ENCODE data around the gene CNNM1. TPM values are rescaled to one million over a fixed set of nuclear protein-coding genes. Genes with fewer than 3 reads are reported as not detected.
A peak's percentile ranks its signal among the peaks of the same experiment; 100 is the strongest.

CNNM1 gene
- total RNA-seq (under 1 TPM; 0.11 to 0.16 TPM), polyA plus RNA-seq (not detected)

DNA sequence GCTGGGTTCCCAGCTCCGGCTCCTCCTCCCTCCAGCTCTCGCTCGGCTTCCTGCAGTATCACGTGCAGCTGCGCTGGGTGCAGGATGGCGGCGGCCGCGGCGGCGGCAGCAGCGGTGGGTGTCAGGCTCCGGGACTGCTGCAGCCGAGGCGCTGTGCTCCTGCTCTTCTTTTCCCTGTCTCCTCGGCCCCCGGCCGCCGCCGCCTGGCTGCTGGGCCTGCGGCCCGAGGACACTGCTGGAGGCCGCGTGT, at the start of gene CNNM1:
Gene CNNM1, plus strand, starts transcription at position 53 of the 250 bp plus-strand sequence. Its CDS starts 32 bp downstream, at position 85.
- H3K36me3 ChIP-seq (ENCODE audit: insufficient read depth, low read length): no peaks in the 10 kb centered on the region
- no peaks in the 10 kb centered on the region for H3K4me1 ChIP-seq (ENCODE audit: insufficient read depth, low read length)
- no peak for DNase-seq
- Mint-ChIP-seq H3K4me3 (peak within 1 kb of the TSS in 6 of 7 donors; percentile 27 to 66 (median 46)), H3K36me3 (no peaks in the 10 kb centered on the region), H3K9me3 (peaks cover 0 to 3% (median 0%) of the 10 kb centered on the region in 5 donors), H3K4me1 (peaks cover 9 to 15% (median 10%) of the 10 kb centered on the region in 3 donors), H3K27me3 (peaks cover 25 to 62% of the 10 kb centered on the region in 2 donors), H3K27ac (no peak within 1 kb of the TSS)
- ChIA-PET POLR2A (no interaction called here), CTCF (interaction anchor here (1.0 kb wide), 1 partner anchor 9 kb away, joined by 3 read pairs; no protein-coding TSS in a partner anchor)
- no peaks in the 10 kb centered on the region for H3K9me3 ChIP-seq (ENCODE audit: low read length)
- no peak within 1 kb of the TSS for H3K4me3 ChIP-seq (ENCODE audit: low read length)
- H3K27ac ChIP-seq (ENCODE audit: low read depth, low read length): no peak within 1 kb of the TSS
- no peaks in the 10 kb centered on the region for H3K27me3 ChIP-seq (ENCODE audit: insufficient read depth, low read length, poor library complexity, severe bottlenecking)

DNA sequence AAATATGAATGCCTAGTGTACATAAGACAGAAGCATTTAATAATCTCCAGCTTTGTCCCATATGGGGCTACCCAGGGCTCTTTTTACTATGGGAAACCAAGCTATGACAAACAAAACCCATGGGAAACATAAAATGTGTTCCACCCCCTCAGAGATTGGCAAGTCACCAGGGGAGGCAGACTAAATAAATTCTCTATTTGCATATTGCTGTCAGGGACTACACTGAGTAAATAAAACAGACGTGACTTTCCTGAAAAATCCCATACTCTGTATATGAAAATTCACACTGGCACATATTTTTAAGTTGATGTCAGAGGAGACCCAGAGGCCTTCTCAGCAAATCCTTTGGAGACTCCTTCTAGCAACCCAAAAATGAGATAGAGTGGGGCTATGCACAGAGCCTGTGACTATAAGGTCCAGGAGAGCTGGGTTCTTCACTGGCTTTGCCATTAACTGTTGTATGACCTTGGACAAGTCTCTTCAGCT, 49.5 kb upstream of the CNNM1 start:
- H3K9me3 Mint-ChIP-seq: peaks cover 13 to 17% (median 15%) of the 10 kb centered on the region in 5 donors
- no peak overlapping the region for H3K4me3 Mint-ChIP-seq
- no peaks in the 10 kb centered on the region for H3K9me3 ChIP-seq (ENCODE audit: low read length)
- ChIA-PET POLR2A (no interaction called here), CTCF (no interaction called here)
- H3K4me3 ChIP-seq (ENCODE audit: low read length): no peak overlapping the region
- peaks cover 0 to 3% (median 0%) of the 10 kb centered on the region in 3 donors for H3K36me3 Mint-ChIP-seq
- no peak for DNase-seq
- no peaks in the 10 kb centered on the region for H3K4me1 ChIP-seq (ENCODE audit: insufficient read depth, low read length)
- no peaks in the 10 kb centered on the region for H3K36me3 ChIP-seq (ENCODE audit: insufficient read depth, low read length)
- H3K27ac ChIP-seq (ENCODE audit: low read depth, low read length): no peak overlapping the region
- H3K27me3 ChIP-seq (ENCODE audit: insufficient read depth, low read length, poor library complexity, severe bottlenecking): no peaks in the 10 kb centered on the region
- H3K4me1 Mint-ChIP-seq: no peaks in the 10 kb centered on the region
- no peak overlapping the region for H3K27ac Mint-ChIP-seq
- peaks cover 10 to 33% of the 10 kb centered on the region in 2 donors for H3K27me3 Mint-ChIP-seq

DNA sequence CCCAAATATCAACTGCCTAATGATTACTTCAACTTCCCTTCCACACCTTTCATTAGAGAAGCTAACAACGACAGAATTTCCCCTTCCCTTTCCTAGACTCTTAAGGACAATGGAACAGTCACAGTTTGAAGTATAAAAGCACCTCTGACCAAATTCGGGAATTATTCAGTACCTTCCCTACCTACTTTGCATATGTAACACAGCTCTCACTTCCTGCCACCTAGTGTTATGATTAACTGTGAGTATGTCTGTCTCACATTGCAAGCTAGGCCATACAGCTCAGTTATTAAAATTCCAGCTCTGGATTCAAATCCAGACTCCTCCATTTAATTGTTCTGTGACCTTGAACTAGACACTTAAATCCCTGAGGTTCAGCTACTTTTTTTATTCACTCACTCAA, 48.7 kb upstream of the CNNM1 start:
- no peaks in the 10 kb centered on the region for H3K4me1 Mint-ChIP-seq
- H3K27ac ChIP-seq (ENCODE audit: low read depth, low read length): no peak overlapping the region
- no peaks in the 10 kb centered on the region for H3K36me3 ChIP-seq (ENCODE audit: insufficient read depth, low read length)
- H3K27me3 ChIP-seq (ENCODE audit: insufficient read depth, low read length, poor library complexity, severe bottlenecking): no peaks in the 10 kb centered on the region
- no peak overlapping the region for H3K27ac Mint-ChIP-seq
- H3K27me3 Mint-ChIP-seq: peaks cover 9 to 33% of the 10 kb centered on the region in 2 donors
- ChIA-PET POLR2A (no interaction called here), CTCF (no interaction called here)
- H3K36me3 Mint-ChIP-seq: peaks cover 0 to 3% (median 0%) of the 10 kb centered on the region in 3 donors
- H3K4me1 ChIP-seq (ENCODE audit: insufficient read depth, low read length): no peaks in the 10 kb centered on the region
- no peak for DNase-seq
- no peak overlapping the region for H3K4me3 Mint-ChIP-seq
- H3K9me3 Mint-ChIP-seq: peaks cover 13 to 17% (median 15%) of the 10 kb centered on the region in 5 donors
- H3K4me3 ChIP-seq (ENCODE audit: low read length): no peak overlapping the region
- H3K9me3 ChIP-seq (ENCODE audit: low read length): no peaks in the 10 kb centered on the region

DNA sequence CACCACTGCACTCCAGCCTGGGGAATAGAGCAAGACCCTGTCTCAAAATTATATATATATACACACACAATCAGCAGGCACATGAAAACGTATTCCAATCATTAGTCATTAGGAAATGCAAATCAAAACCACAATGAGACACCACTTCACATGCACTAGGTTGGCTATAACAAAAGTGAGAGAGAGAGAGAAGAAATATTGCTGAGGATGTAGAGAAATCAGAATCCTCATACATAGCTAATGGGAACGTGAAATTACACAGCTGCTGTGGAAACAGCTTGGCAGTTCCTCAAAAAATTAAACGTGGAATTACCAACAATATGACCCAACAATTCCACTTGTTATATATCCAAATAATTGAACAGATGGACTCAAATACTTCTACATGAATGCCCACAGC, 43.3 kb upstream of the CNNM1 start:
- ChIA-PET CTCF (no interaction called here), POLR2A (no interaction called here)
- H3K4me3 Mint-ChIP-seq: no peak overlapping the region

DNA sequence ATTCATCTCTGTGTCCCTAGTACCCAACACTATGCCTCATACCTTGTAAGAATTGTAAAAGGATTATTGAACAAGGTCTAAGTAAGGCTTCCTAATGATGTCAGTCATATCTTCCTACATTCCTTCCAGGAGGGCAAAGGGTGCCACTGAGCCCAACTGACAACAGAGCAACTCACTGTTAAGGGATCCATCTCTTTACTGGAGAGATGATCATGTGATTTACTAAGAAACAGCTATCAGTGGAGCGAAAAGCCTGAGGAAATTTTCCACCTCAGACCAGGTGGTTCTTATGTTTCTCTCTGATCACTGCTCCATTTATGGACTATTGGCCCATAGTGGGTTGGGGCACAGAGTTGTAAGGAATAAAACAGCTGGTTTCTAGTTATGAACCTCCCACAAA, 38.9 kb upstream of the CNNM1 start:
- no peaks in the 10 kb centered on the region for H3K27me3 ChIP-seq (ENCODE audit: insufficient read depth, low read length, poor library complexity, severe bottlenecking)
- Mint-ChIP-seq H3K9me3 (no peaks in the 10 kb centered on the region), H3K27ac (no peak overlapping the region), H3K4me3 (no peak overlapping the region), H3K36me3 (no peaks in the 10 kb centered on the region), H3K27me3 (peaks cover 0 to 2% of the 10 kb centered on the region in 2 donors), H3K4me1 (no peaks in the 10 kb centered on the region)
- no peaks in the 10 kb centered on the region for H3K4me1 ChIP-seq (ENCODE audit: insufficient read depth, low read length)
- H3K4me3 ChIP-seq (ENCODE audit: low read length): no peak overlapping the region
- no peak overlapping the region for H3K27ac ChIP-seq (ENCODE audit: low read depth, low read length)
- no peaks in the 10 kb centered on the region for H3K9me3 ChIP-seq (ENCODE audit: low read length)
- POLR2A ChIA-PET: no interaction called here
- no peak for DNase-seq
- CTCF ChIA-PET: no interaction called here
- H3K36me3 ChIP-seq (ENCODE audit: insufficient read depth, low read length): no peaks in the 10 kb centered on the region

More for the DNA sequence above, 43.3 kb upstream of the CNNM1 start:
- H3K27ac Mint-ChIP-seq: no peak overlapping the region
- H3K9me3 ChIP-seq (ENCODE audit: low read length): no peaks in the 10 kb centered on the region
- peaks cover 0 to 3% (median 0%) of the 10 kb centered on the region in 3 donors for H3K36me3 Mint-ChIP-seq
- peaks cover 0 to 6% of the 10 kb centered on the region in 2 donors for H3K27me3 Mint-ChIP-seq
- H3K4me1 ChIP-seq (ENCODE audit: insufficient read depth, low read length): no peaks in the 10 kb centered on the region
- no peaks in the 10 kb centered on the region for H3K4me1 Mint-ChIP-seq
- no peak for DNase-seq
- H3K36me3 ChIP-seq (ENCODE audit: insufficient read depth, low read length): no peaks in the 10 kb centered on the region
- H3K27me3 ChIP-seq (ENCODE audit: insufficient read depth, low read length, poor library complexity, severe bottlenecking): no peaks in the 10 kb centered on the region
- no peak overlapping the region for H3K27ac ChIP-seq (ENCODE audit: low read depth, low read length)
- H3K9me3 Mint-ChIP-seq: peaks cover 13 to 17% (median 15%) of the 10 kb centered on the region in 5 donors
- no peak overlapping the region for H3K4me3 ChIP-seq (ENCODE audit: low read length)

DNA sequence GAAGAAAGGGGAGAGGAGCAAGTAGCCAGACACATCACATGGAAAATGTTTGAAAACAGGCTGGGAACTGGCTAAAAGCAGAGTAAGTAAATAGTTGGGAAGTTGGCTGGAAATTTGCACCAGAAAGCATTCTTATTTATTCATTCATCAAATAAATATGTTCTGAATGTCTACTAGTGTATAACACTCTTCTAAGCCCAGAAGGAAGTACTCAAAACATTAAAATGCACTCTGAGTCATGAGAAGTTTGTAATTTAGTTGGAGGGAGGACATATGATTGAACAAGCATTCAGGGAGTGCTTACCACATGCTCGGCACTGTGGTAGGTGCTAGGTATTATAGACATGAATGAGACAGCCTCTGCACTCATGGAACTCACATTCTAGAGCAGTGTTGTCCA, 37.0 kb upstream of the CNNM1 start:
- no peak overlapping the region for H3K27ac Mint-ChIP-seq

DNA sequence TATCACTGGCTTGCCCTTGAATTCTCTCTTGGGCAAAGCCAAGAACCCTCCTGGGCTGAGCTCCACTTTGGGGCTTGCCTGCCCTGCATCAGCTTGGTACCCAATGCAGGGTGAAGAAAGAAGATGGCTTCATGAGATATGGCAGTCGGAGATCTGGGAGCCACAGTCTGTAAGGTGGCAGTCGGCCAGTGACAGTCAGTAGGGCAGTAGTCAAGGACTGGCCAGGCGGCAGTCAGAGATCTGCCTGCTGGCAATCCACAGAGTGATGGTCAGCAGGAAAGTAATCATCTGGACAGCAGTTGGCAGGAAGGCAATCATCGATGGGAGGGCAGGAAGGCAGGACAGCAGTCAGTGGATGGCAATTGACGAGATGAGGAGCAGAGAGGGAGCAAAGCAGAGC, 32.6 kb upstream of the CNNM1 start:
- no peak overlapping the region for H3K27ac ChIP-seq (ENCODE audit: low read depth, low read length)
- Mint-ChIP-seq H3K27ac (no peak overlapping the region), H3K27me3 (peaks cover 2 to 13% of the 10 kb centered on the region in 2 donors), H3K4me3 (no peak overlapping the region), H3K36me3 (no peaks in the 10 kb centered on the region), H3K4me1 (no peaks in the 10 kb centered on the region), H3K9me3 (no peaks in the 10 kb centered on the region)
- no peak for DNase-seq
- H3K4me1 ChIP-seq (ENCODE audit: insufficient read depth, low read length): no peaks in the 10 kb centered on the region
- H3K4me3 ChIP-seq (ENCODE audit: low read length): no peak overlapping the region
- no peaks in the 10 kb centered on the region for H3K9me3 ChIP-seq (ENCODE audit: low read length)
- H3K27me3 ChIP-seq (ENCODE audit: insufficient read depth, low read length, poor library complexity, severe bottlenecking): no peaks in the 10 kb centered on the region
- H3K36me3 ChIP-seq (ENCODE audit: insufficient read depth, low read length): no peaks in the 10 kb centered on the region
- ChIA-PET CTCF (no interaction called here), POLR2A (no interaction called here)

More for the DNA sequence above, 37.0 kb upstream of the CNNM1 start:
- Histone ChIP-seq H3K4me3 (ENCODE audit: low read length) (no peak overlapping the region), H3K27me3 (ENCODE audit: insufficient read depth, low read length, poor library complexity, severe bottlenecking) (no peaks in the 10 kb centered on the region), H3K27ac (ENCODE audit: low read depth, low read length) (no peak overlapping the region), H3K36me3 (ENCODE audit: insufficient read depth, low read length) (no peaks in the 10 kb centered on the region), H3K4me1 (ENCODE audit: insufficient read depth, low read length) (no peaks in the 10 kb centered on the region), H3K9me3 (ENCODE audit: low read length) (no peaks in the 10 kb centered on the region)
- POLR2A ChIA-PET: no interaction called here
- CTCF ChIA-PET: no interaction called here
- H3K4me1 Mint-ChIP-seq: no peaks in the 10 kb centered on the region
- H3K27me3 Mint-ChIP-seq: peaks cover 0 to 4% of the 10 kb centered on the region in 2 donors
- no peaks in the 10 kb centered on the region for H3K9me3 Mint-ChIP-seq
- no peak overlapping the region for H3K4me3 Mint-ChIP-seq
- DNase-seq: no peak
- no peaks in the 10 kb centered on the region for H3K36me3 Mint-ChIP-seq

DNA sequence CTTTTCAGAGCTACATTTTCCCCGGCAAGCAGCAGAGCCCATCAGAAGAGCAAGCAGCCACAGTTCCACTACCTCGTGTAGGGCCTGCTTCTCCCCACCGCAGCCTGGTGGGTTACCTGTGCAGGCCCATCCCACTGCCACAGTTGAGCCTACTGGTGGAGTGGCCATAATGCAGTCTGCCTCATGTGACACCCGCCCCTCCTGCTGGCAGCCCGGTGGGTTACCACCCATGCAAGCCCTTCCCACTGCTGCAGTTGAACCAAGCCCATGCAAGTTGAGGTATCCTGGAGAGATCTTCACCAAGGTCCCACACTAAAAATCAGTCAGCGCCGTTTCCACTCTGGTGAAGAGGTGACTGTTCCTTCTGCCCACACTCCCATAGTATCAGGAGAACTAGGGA, 32.1 kb upstream of the CNNM1 start:
- DNase-seq: no peak
- no peaks in the 10 kb centered on the region for H3K36me3 ChIP-seq (ENCODE audit: insufficient read depth, low read length)
- H3K27me3 ChIP-seq (ENCODE audit: insufficient read depth, low read length, poor library complexity, severe bottlenecking): no peaks in the 10 kb centered on the region
- no peak overlapping the region for H3K27ac ChIP-seq (ENCODE audit: low read depth, low read length)
- Mint-ChIP-seq H3K4me1 (no peaks in the 10 kb centered on the region), H3K27ac (peak overlapping the region in 1 of 8 donors; percentile 24), H3K9me3 (no peaks in the 10 kb centered on the region), H3K4me3 (no peak overlapping the region), H3K27me3 (peaks cover 6 to 13% of the 10 kb centered on the region in 2 donors), H3K36me3 (no peaks in the 10 kb centered on the region)
- POLR2A ChIA-PET: no interaction called here
- no peaks in the 10 kb centered on the region for H3K4me1 ChIP-seq (ENCODE audit: insufficient read depth, low read length)
- no peak overlapping the region for H3K4me3 ChIP-seq (ENCODE audit: low read length)
- CTCF ChIA-PET: no interaction called here
- no peaks in the 10 kb centered on the region for H3K9me3 ChIP-seq (ENCODE audit: low read length)

Data from CD8-positive, alpha-beta memory T cell (primary cell).